ENCODE measurements around the gene ABCC8.

Gene ABCC8

DNA sequence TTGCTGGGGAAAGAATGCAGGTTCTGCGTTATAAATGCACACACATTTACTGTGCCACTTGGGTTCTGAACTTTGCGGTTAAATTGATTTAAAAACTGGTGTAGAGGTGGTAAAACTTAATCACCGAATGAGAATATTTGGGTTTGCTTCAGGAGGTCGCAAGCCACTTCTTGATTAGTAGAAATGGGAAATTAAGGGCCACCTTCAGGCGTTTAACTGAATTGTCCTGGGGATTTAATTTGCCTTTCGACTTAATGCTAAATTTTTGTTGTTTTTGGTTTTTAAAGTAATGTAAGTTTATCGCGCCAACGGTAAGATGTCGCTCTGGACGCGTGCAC lies 125.5 kb downstream of the ABCC8 start:
- no peak for DNase-seq (ENCODE audit: low read depth)

DNA sequence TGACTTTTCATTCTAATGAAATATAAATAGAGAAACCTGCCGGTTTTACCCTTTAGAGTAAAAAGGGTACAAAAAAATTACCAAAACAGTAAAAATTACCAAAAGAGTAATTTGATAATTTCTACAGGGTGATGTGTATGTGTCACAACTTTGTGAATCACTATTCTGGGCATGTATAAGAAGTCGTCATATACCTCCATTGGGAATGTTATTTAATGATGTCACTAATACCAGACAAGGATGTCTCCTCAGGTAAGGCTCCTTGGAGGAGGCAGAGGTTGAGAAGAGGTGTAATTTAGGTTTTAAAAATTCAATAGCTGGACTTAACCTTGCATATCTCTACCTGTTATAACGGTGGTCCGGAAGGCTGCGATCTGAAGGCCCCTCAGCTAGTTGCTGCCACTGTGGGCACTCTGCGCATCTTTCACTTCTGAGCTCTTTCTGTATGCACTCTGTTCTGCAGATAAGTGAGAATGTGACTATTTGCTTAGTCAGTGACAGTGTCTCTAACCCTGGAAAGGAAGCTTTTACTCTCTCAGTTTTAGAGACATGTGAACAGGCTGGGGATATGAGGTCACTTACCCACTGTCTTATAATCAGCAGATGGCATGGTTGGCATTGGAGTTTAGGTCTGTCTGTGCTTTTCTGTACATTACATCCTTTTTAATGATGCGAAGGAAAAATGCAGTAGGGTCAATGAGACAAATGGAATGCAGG lies 126.0 kb downstream of the ABCC8 start:
- no peak for DNase-seq (ENCODE audit: low read depth)

DNA sequence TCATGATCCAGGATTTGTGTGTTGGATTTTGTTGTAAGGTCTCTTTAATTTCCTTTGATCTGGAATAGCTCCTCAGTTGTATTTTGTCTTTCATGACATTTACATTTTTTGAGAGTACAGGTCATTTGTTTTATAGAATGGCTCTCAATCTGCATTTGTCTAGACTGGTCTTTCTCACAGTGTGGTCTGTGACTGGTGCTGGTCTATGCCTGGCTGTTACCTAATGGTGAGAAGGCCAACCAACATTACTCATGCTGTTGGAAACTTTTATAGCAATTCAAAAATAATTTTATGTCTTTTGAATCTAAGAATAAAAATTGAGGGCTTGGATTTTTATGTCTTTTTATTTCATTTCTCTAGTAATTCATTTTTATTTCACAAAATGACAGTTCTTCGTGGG lies 129.0 kb downstream of the ABCC8 start:
- no peak for DNase-seq (ENCODE audit: low read depth)

DNA sequence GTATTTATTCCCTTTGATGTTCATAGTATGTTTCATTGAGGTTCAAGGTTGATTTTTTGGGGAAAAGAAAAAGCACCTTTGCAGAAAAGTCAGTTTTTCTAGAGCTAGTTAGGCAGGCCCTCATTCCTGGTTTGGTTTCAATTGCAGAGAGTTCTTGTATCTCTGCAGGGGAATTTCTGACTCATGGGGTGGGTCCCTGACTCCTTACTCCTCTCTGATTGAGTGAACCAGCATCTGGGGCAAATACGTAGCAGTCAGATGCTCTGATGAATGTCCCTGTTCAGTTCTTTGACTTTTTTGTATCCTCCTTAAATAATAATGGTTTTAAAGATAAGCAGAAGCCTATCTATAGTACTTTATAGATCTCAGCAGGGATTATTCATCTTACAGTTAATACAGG lies 132.7 kb downstream of the ABCC8 start:
- peak; percentile 46 for DNase-seq (ENCODE audit: low read depth)

DNA sequence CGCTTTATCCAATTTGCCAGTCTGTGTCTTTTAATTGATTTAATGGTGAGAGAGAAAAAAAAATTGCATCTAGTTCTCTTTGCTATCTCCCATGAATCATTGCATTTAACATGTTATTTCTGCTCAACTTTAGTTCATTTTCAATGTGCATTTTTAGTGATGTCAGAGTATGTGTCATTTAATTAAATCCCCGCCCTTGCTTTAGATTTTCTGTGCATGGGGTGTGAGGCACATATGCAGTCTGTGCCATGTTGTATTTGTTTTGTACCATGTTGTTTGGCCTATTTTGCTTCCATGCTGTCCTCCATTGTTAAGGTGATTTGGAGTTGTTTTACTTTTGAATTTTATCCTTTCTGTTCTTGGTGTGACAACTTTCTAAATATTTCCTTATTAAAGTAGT lies 133.4 kb downstream of the ABCC8 start:
- no peak for DNase-seq (ENCODE audit: low read depth)
